HCT116 (cell line): ENCODE measurements around the gene TTC9. TPM values are rescaled to one million over a fixed set of nuclear protein-coding genes. Genes with fewer than 3 reads are reported as not detected.

Source experiments
- ATAC-seq: fragments of 200-7000 bp; cut with Tn5 transposase; 2 replicates; pipeline ENCODE4 v1.9.1; 2020; ENCODE audit warnings: mild to moderate bottlenecking, moderate library complexity
- BruUV-seq: library from RNA; stranded (reverse); fragments of 400-500 nt; replicated peaks from 2 replicates; lab custom pipeline; 2021; lab: Mats Ljungman, UMichigan
- CTCF ChIA-PET: fragments of 300-600 bp; sonication (Branson Sonifier 250); formaldehyde crosslinking; loops from one replicate; lab custom pipeline; 2021; ENCODE audit warnings: antibody characterized with exemption; lab: Charles Lee
- POLR2A ChIA-PET: fragments of 300-600, 350-600 bp; sonication (Branson Sonifier 250); formaldehyde crosslinking; loops from one replicate; lab custom pipeline; 2021; ENCODE audit warnings: antibody characterized with exemption; lab: Charles Lee
- RAD21 ChIA-PET, 2 experiments: fragments of 300-600 bp; sonication (Branson Sonifier 250); formaldehyde crosslinking; loops; one replicate each; lab custom pipeline; 2023; ENCODE audit warnings: low total read pairs in 2 of 2; ENCODE audit not compliant: uncharacterized antibody in 2 of 2, unreplicated experiment in 2 of 2, low non-redundant PET in 1 of 2; lab: Charles Lee
- DNase-seq: peaks from one replicate; pipeline ENCODE4 v3.0.0-alpha.2; 2010; ENCODE audit warnings: low read depth, low spot score
- H2AFZ ChIP-seq: fragments of 200-600 bp; shearing (Covaris generic), sonication (generic); 2 replicates; pipeline ENCODE4 v1.6.1; 2017; ENCODE audit warnings: low read depth, mixed run types, mixed read lengths, antibody characterized with exemption, low read length; ENCODE audit not compliant: poor library complexity, severe bottlenecking
- H3K27ac ChIP-seq: 2 replicates; pipeline ENCODE4 v1.5.1; 2012; ENCODE audit warnings: low read depth, low read length
- H3K27me3 ChIP-seq: fragments of 200-600 bp; sonication (generic); 2 replicates; pipeline ENCODE4 v1.6.1; 2016; ENCODE audit warnings: mixed run types, low read length, mixed read lengths; ENCODE audit not compliant: insufficient read depth
- H3K36me3 ChIP-seq, 2 experiments: fragments of 200-500 bp in 1 of 2; fragments of 200-600 bp in 1 of 2; sonication (Bioruptor generic) in 1 of 2; sonication (generic) in 1 of 2; 2 replicates each; pipeline versions ENCODE4 v1.5.1 to v1.6.1; 2014 to 2016; ENCODE audit warnings: low read length in 2 of 2, inconsistent platforms in 1 of 2, mixed read lengths in 1 of 2, mixed run types in 1 of 2; ENCODE audit not compliant: insufficient read depth in 2 of 2, control insufficient read depth in 1 of 2
- H3K4me1 ChIP-seq, 2 experiments: fragments of 200-600 bp in 1 of 2; sonication (generic) in 1 of 2; 2 replicates each; pipeline versions ENCODE4 v1.5.1 to v1.6.1; 2012 to 2017; ENCODE audit warnings: low read length in 2 of 2, inconsistent platforms in 1 of 2, mild to moderate bottlenecking in 1 of 2, mixed read lengths in 1 of 2, mixed run types in 1 of 2, moderate library complexity in 1 of 2; ENCODE audit not compliant: insufficient read depth in 2 of 2, control insufficient read depth in 1 of 2
- H3K4me2 ChIP-seq: fragments of 200-600 bp; sonication (generic); 2 replicates; pipeline ENCODE4 v1.6.1; 2017; ENCODE audit warnings: mixed run types, low read length, mixed read lengths
- H3K4me3 ChIP-seq, 2 experiments: fragments of 200-600 bp in 1 of 2; sonication (generic) in 1 of 2; replicated peaks in 1 of 2; 2 replicates each; pipeline ENCODE4 v1.5.1; 2011 to 2016; ENCODE audit warnings: low read length in 2 of 2, control low read depth in 1 of 2, low read depth in 1 of 2, mild to moderate bottlenecking in 1 of 2, mixed read lengths in 1 of 2, mixed run types in 1 of 2
- H3K79me2 ChIP-seq: fragments of 200-600 bp; sonication (generic); 2 replicates; pipeline ENCODE4 v1.6.1; 2017; ENCODE audit warnings: mild to moderate bottlenecking, mixed run types, low read length, moderate library complexity, mixed read lengths; ENCODE audit not compliant: insufficient read depth
- H3K9ac ChIP-seq: fragments of 200-600 bp; sonication (generic); 2 replicates; pipeline ENCODE4 v1.6.1; 2016; ENCODE audit warnings: low read length, mixed read lengths
- H3K9me2 ChIP-seq: fragments of 200-600 bp; sonication (generic), shearing (Covaris generic); 2 replicates; pipeline ENCODE4 v1.6.1; 2017; ENCODE audit warnings: mixed run types, mild to moderate bottlenecking, moderate library complexity; ENCODE audit not compliant: insufficient read depth
- H3K9me3 ChIP-seq, 2 experiments: fragments of 200-500 bp in 1 of 2; fragments of 200-600 bp in 1 of 2; sonication (Bioruptor generic) in 1 of 2; sonication (generic) in 1 of 2; 2 replicates each; pipeline ENCODE4 v1.6.1; 2014 to 2017; ENCODE audit warnings: low read length in 2 of 2, mixed read lengths in 2 of 2, inconsistent platforms in 1 of 2, low read depth in 1 of 2, mild to moderate bottlenecking in 1 of 2, mixed run types in 1 of 2, moderate library complexity in 1 of 2; ENCODE audit not compliant: control insufficient read depth in 1 of 2, insufficient read depth in 1 of 2
- H4K20me1 ChIP-seq: fragments of 200-600 bp; sonication (generic), shearing (Covaris generic); 2 replicates; pipeline ENCODE4 v1.6.1; 2017; ENCODE audit warnings: mixed run types, mild to moderate bottlenecking, moderate library complexity; ENCODE audit not compliant: insufficient read depth
- CEBPB ChIP-seq: IDR thresholded peaks from 2 replicates; pipeline ENCODE4 v1.6.1; 2012; ENCODE audit warnings: low read depth
- ELF1 ChIP-seq: IDR thresholded peaks from 2 replicates; pipeline ENCODE4 v1.6.1; 2012; ENCODE audit warnings: low read depth, borderline replicate concordance
- EZH2phosphoT487 ChIP-seq: fragments of 200-600 bp; IDR thresholded peaks from 2 replicates; pipeline ENCODE4 v1.6.1; 2018; ENCODE audit warnings: antibody characterized with exemption, borderline replicate concordance
- FOSL1 ChIP-seq: IDR thresholded peaks from 2 replicates; pipeline ENCODE4 v1.6.1; 2012; ENCODE audit warnings: low read depth
- POLR2A ChIP-seq: IDR thresholded peaks from 2 replicates; pipeline ENCODE4 v1.7.0; 2011; ENCODE audit warnings: borderline replicate concordance; ENCODE audit not compliant: insufficient read depth, insufficient read length; ENCODE audit errors: extremely low read depth
- RAD21 ChIP-seq: IDR thresholded peaks from 2 replicates; pipeline ENCODE4 v1.6.1; 2012; ENCODE audit warnings: low read depth, mild to moderate bottlenecking
- REST ChIP-seq: IDR thresholded peaks from 2 replicates; pipeline ENCODE4 v1.6.1; 2012; ENCODE audit warnings: low read depth
- SIN3A ChIP-seq: IDR thresholded peaks from 2 replicates; pipeline ENCODE4 v1.6.1; 2012; ENCODE audit warnings: low read depth
- SRF ChIP-seq: IDR thresholded peaks from 2 replicates; pipeline ENCODE4 v1.6.1; 2012; ENCODE audit warnings: low read depth
- ZFX ChIP-seq: fragments of 450-650 bp; IDR thresholded peaks from 2 replicates; pipeline ENCODE4 v1.6.1; 2017
- ZNF274 ChIP-seq: fragments of 200-500 bp; sonication (Bioruptor generic); IDR thresholded peaks from 2 replicates; pipeline ENCODE4 v1.6.1; 2014; ENCODE audit warnings: mild to moderate bottlenecking, low read depth, low read length, inconsistent platforms
- intact Hi-C: fragments of 100-400 bp; cut with micrococcal nuclease; formaldehyde crosslinking; loops from 2 replicates; pipeline ENCODE4 v1.10.0; 2022
- total RNA-seq: library from RNA; stranded (reverse); gene quantifications from one replicate; pipeline ENCODE4 v1.2.1, GENCODE V29; 2021; ENCODE audit not compliant: unreplicated experiment
- TF ChIP-seq, protein P1 (sequence below): IDR thresholded peaks from 2 replicates; pipeline ENCODE4 v1.6.1; 2011; ENCODE audit warnings: mild to moderate bottlenecking, low read length, moderate library complexity; ENCODE audit not compliant: insufficient replicate concordance; ENCODE audit errors: extremely low read depth

Gene TTC9
- total RNA-seq, 1 experiment from 2014 or later = 2.4 TPM

- Histone ChIP-seq H2AFZ (no peak overlapping the region), H3K4me3 (no peak overlapping the region), H3K9me3 (no peaks in the 10 kb centered on the region), H3K4me2 (no peak overlapping the region), H3K79me2 (no peaks in the 10 kb centered on the region), H3K27me3 (no peaks in the 10 kb centered on the region), H3K27ac (no peak overlapping the region), H3K36me3 (no peaks in the 10 kb centered on the region), H3K4me1 (peaks cover 0 to 2% of the 10 kb centered on the region in 2 experiments; a peak in 1 of 4 replicates), H3K9ac (no peak overlapping the region), H3K9me2 (no peaks in the 10 kb centered on the region), H4K20me1 (no peaks in the 10 kb centered on the region)
- ATAC-seq (no peak), DNase-seq (no peak)
- ChIA-PET RAD21 (no interaction called here), CTCF (no interaction called here), POLR2A (no interaction called here)
- intact Hi-C loops = no loop called here
- no TSS peak for BruUV-seq
- TF ChIP-seq SIN3A (no peak), FOSL1 (no peak), CEBPB (no peak), ELF1 (no peak), ZNF274 (no peak), REST (no peak), SRF (no peak), EZH2phosphoT487 (no peak), RAD21 (no peak), POLR2A (no peak), ZFX (no peak)
- TF ChIP-seq, protein P1, sequence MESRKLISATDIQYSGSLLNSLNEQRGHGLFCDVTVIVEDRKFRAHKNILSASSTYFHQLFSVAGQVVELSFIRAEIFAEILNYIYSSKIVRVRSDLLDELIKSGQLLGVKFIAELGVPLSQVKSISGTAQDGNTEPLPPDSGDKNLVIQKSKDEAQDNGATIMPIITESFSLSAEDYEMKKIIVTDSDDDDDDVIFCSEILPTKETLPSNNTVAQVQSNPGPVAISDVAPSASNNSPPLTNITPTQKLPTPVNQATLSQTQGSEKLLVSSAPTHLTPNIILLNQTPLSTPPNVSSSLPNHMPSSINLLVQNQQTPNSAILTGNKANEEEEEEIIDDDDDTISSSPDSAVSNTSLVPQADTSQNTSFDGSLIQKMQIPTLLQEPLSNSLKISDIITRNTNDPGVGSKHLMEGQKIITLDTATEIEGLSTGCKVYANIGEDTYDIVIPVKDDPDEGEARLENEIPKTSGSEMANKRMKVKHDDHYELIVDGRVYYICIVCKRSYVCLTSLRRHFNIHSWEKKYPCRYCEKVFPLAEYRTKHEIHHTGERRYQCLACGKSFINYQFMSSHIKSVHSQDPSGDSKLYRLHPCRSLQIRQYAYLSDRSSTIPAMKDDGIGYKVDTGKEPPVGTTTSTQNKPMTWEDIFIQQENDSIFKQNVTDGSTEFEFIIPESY = no peak
These were observed 30.2 kb downstream of the TTC9 start for GRCh38 chr14:70671652-70672644.
